Nephron (organoid): ENCODE results near the gene MAGI1.
A peak's percentile ranks its signal among the peaks of the same experiment; 100 is the strongest.

ENCODE experiments used
- H3K27ac Mint-ChIP-seq, 3 experiments: 2 replicates each; pipeline ENCODE4 v1.8.0; 2020; ENCODE audit warnings: mixed read lengths in 3 of 3, mild to moderate bottlenecking in 2 of 3, moderate library complexity in 1 of 3
- H3K27me3 Mint-ChIP-seq: 2 replicates; pipeline ENCODE4 v1.8.0; 2021; ENCODE audit warnings: low read depth, mild to moderate bottlenecking, moderate library complexity, mixed read lengths
- H3K36me3 Mint-ChIP-seq: 2 replicates; pipeline ENCODE4 v1.8.0; 2020; ENCODE audit warnings: low read depth, mixed read lengths
- H3K4me1 Mint-ChIP-seq: 2 replicates; pipeline ENCODE4 v1.8.0; 2020; ENCODE audit warnings: mixed read lengths
- H3K4me3 Mint-ChIP-seq, 3 experiments: 2 replicates each; pipeline ENCODE4 v1.8.0; 2020; ENCODE audit warnings: mild to moderate bottlenecking in 3 of 3, mixed read lengths in 3 of 3, moderate library complexity in 2 of 3
- H3K9me3 Mint-ChIP-seq: 2 replicates; pipeline ENCODE4 v1.8.0; 2020; ENCODE audit warnings: mixed read lengths
- TF ChIP-seq, protein P1 (sequence below), 3 experiments: fragments of 200-600 bp; sonication (generic); IDR thresholded peaks; one replicate each; pipeline ENCODE4 v1.5.0; 2021; ENCODE audit warnings: antibody characterized with exemption in 3 of 3; ENCODE audit not compliant: unreplicated experiment in 3 of 3

Gene MAGI1

DNA sequence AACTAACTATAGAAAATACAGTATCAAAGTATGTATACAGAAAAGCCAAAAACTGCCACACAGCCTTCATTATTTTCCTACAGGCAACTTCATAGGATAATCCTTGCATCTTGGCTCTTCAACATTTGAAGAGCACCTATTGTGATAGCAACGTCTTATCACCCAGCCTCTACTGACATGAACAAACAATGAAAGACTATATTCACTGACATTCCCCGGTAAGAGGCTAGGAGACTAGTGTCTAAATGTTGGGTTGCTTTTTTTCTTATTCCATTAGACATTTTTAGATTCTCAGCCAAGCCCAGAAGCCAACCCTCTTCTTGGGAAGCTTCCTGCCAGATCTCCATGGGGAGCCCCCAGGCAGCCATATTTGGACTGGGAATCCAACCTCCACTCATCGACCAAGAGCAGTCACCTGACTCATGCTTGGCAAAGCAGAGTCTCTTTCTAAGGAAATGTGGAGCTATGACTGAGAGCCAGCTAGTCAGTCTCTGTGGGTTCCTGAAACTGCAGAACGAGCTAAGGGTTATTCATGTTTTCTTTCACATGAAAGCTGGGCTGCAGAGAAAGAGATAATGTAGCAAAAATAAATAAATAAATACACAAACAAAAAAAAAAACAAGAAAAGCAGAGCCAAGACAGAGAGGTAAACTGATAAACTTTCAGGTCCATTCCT, 227.5 kb downstream of the MAGI1 start:
- Mint-ChIP-seq H3K9me3 (peaks cover 7% of the 10 kb centered on the region), H3K4me3 (peak overlapping the region in 1 of 3 experiments; percentile 51), H3K36me3 (peaks cover 11% of the 10 kb centered on the region), H3K4me1 (peaks cover 46% of the 10 kb centered on the region), H3K27ac (peak overlapping the region in 2 of 3 experiments; percentile 56 to 86), H3K27me3 (no peaks in the 10 kb centered on the region)
- TF ChIP-seq, protein P1, sequence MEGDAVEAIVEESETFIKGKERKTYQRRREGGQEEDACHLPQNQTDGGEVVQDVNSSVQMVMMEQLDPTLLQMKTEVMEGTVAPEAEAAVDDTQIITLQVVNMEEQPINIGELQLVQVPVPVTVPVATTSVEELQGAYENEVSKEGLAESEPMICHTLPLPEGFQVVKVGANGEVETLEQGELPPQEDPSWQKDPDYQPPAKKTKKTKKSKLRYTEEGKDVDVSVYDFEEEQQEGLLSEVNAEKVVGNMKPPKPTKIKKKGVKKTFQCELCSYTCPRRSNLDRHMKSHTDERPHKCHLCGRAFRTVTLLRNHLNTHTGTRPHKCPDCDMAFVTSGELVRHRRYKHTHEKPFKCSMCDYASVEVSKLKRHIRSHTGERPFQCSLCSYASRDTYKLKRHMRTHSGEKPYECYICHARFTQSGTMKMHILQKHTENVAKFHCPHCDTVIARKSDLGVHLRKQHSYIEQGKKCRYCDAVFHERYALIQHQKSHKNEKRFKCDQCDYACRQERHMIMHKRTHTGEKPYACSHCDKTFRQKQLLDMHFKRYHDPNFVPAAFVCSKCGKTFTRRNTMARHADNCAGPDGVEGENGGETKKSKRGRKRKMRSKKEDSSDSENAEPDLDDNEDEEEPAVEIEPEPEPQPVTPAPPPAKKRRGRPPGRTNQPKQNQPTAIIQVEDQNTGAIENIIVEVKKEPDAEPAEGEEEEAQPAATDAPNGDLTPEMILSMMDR (IDR thresholded peaks at IDR 0.05; ENCODE audit: unreplicated experiment in 3 of 3) = no peak

- peaks cover 12% of the 10 kb centered on the region for H3K9me3 Mint-ChIP-seq
- TF ChIP-seq, protein P1 (IDR thresholded peaks at IDR 0.05; ENCODE audit: unreplicated experiment in 3 of 3) = no peak
- no peak overlapping the region for H3K4me3 Mint-ChIP-seq
- H3K36me3 Mint-ChIP-seq = peaks cover 17% of the 10 kb centered on the region
- peaks cover 39% of the 10 kb centered on the region for H3K4me1 Mint-ChIP-seq
- no peaks in the 10 kb centered on the region for H3K27me3 Mint-ChIP-seq
- peak overlapping the region in 2 of 3 experiments; percentile 30 to 86 for H3K27ac Mint-ChIP-seq
These were observed 228.4 kb downstream of the MAGI1 start for GRCh38 chr3:65810302-65810701.

DNA sequence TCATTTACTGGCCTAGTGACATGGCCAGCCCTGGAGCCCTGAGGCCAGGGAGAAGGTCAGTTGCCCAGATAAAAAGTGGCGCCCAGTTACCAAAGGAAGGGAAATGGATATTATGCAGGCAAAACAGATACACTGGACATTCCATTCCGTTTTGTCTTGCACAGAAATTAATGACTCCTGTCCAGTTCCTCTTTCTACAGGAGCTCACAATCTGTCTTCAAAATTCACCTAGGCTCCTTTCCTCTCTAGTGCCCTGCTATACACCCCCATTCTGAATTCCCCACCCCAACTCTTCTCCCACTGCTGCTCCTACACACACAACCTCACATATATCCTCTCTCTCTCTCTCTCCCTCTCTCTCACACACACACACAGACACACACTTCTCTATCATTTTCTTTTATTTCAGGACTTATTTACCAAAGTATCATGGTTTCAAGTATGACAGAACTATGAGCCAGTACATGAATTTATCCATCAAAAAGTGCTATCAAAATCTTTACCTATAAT, 229.0 kb downstream of the MAGI1 start:
- Mint-ChIP-seq H3K4me1 (peaks cover 33% of the 10 kb centered on the region), H3K4me3 (no peak overlapping the region), H3K36me3 (peaks cover 22% of the 10 kb centered on the region), H3K9me3 (peaks cover 17% of the 10 kb centered on the region), H3K27ac (peak overlapping the region in 2 of 3 experiments; percentile 24 to 86), H3K27me3 (no peaks in the 10 kb centered on the region)
- TF ChIP-seq, protein P1 (IDR thresholded peaks at IDR 0.05; ENCODE audit: unreplicated experiment in 3 of 3) = no peak

GRCh38 chr3:65808824-65809223, 229.9 kb downstream of the MAGI1 start:
- Mint-ChIP-seq H3K9me3 (peaks cover 20% of the 10 kb centered on the region), H3K4me3 (no peak overlapping the region), H3K4me1 (peaks cover 28% of the 10 kb centered on the region), H3K36me3 (peaks cover 22% of the 10 kb centered on the region), H3K27me3 (no peaks in the 10 kb centered on the region), H3K27ac (peak overlapping the region in 1 of 3 experiments; percentile 27)
- TF ChIP-seq, protein P1 (IDR thresholded peaks at IDR 0.05; ENCODE audit: unreplicated experiment in 3 of 3) = no peak

GRCh38 chr3:65808407-65808806, 230.3 kb downstream of the MAGI1 start:
- no peaks in the 10 kb centered on the region for H3K27me3 Mint-ChIP-seq
- H3K36me3 Mint-ChIP-seq = peaks cover 22% of the 10 kb centered on the region
- H3K9me3 Mint-ChIP-seq = peaks cover 20% of the 10 kb centered on the region
- no peak overlapping the region for H3K4me3 Mint-ChIP-seq
- peak overlapping the region in 1 of 3 experiments; percentile 27 for H3K27ac Mint-ChIP-seq
- H3K4me1 Mint-ChIP-seq = peaks cover 28% of the 10 kb centered on the region
- TF ChIP-seq, protein P1 (IDR thresholded peaks at IDR 0.05; ENCODE audit: unreplicated experiment in 3 of 3) = no peak

GRCh38 chr3:65807225-65807624, 231.5 kb downstream of the MAGI1 start:
- Mint-ChIP-seq H3K36me3 (peaks cover 22% of the 10 kb centered on the region), H3K4me3 (no peak overlapping the region), H3K9me3 (peaks cover 20% of the 10 kb centered on the region), H3K4me1 (peaks cover 24% of the 10 kb centered on the region), H3K27ac (no peak overlapping the region), H3K27me3 (no peaks in the 10 kb centered on the region)
- TF ChIP-seq, protein P1 (IDR thresholded peaks at IDR 0.05; ENCODE audit: unreplicated experiment in 3 of 3) = no peak
